NCI-H2107 (cell line): ENCODE measurements around the gene BACH1.

ENCODE experiments used
- DNase-seq: peaks from one replicate; lab custom pipeline; 2025; lab: John Stamatoyannopoulos, UW

Gene BACH1

GRCh38 chr21:29293495-29293894, 5.2 kb upstream of the BACH1 start:
- DNase-seq: no peak

DNA sequence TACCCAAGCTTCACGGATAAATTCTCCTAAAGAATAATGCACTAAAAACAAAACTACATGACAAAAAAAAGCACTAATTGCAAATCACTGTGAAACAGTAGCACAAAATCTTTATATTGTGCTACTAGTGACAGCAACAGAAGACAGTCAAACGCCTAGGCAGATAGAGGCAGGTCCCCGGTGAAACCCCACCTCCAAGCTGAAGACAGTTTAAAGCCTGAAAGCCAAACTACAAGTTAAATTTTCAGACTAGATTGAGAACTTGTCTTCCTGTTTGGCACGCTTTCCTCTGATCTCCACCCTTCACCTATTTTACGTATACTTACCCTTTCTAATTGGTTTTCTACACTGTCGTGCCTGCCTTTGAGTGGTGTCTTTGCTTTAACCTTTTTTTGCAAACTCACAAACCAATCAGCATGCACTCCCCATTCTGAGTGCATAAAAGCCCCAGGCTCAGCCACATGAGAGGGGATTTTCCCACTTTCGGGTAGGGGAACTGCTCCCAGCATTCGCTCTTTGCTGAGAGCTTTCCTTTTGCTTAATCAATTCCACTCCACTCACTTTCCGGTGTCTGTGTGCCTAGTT, 3.6 kb upstream of the BACH1 start:
- no peak for DNase-seq

- no peak for DNase-seq
Measured at GRCh38 chr21:29296446-29296845, 2.3 kb upstream of the BACH1 start.

DNA sequence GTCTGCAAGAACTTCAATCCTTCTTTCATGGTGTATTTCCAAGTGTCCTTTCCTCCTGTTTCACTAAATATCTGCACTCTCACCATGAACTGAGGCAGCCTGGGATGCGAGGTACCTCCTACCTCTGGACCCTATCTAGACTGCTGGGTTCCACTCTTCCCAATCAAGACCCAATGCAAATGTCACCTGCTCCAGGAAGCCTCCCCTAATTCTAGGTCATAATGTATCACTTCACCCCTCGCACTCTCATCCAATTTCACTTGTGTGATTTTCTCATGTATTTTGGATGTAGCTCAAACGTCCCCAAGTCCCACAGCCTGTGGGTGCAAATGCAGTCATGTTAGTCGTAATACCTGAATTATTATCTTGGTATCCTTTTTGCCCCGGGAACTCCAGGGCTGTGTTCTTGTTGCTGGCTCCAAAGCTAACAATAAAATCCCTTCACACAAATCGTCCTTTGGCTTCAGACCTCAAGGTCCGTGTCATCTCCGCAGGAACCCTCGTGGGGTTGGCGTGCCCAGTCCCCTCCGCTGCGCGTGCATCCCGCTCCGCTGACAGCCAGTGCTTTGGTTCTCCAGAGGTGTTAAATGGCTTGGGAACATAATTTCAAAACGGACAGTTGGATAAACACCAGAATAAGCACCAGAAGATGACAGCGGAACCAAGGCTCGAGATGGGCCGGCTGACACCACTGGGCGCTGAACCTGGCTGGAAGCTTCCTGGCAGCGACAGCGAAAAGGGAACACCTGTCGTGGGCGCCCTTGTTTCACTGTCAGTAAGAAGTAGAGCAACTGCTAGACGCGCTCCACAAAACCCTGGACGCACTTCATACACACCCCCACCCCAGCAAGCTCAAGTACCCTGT, 1.0 kb upstream of the BACH1 start:
- DNase-seq: no peak

DNA sequence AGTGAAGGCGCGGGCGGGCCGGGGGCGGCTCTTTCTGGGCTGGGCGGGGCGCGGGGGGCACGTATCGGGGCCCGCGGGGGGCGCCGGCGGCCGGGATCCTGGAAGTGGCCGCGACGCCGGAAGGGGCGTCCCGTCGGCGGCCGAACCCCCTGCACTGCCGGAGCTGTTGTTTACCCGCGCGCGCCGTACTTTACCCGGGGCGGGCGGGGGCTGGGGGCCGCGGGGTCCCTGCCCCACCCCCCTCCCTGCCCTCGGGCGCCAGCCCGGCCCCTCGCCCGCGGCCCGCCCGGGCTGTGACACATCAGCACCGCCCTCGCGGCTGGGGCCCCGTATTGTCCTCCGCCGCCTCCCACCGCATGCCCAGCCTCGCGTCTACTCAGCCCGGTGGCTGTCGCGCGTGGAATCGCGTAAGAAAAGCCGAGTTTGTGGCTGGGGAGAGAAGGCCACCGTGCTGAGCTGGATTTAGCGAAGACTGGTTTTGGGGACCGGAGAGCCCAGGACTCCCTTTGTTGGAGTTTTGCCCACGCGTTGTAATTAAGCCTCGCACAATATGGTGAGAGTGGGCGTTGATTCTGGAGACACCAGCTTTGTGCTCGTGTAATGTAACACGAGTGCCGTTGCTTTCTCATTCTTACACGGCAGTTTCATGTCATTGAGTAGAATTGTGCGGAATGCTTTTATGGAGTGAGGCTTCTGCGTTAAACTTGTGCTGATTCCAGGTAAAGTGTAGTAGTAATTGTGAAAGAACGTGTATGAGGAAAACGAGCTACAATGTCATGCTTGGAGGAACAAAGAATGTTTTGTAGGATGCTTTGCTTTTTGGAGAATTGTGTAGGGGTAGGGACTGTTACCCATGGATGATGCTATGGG, 559 bp downstream of the BACH1 start:
- DNase-seq: peak; percentile 39

GRCh38 chr21:29299916-29300806, 1.4 kb downstream of the BACH1 start:
- DNase-seq: peak; percentile 77

DNA sequence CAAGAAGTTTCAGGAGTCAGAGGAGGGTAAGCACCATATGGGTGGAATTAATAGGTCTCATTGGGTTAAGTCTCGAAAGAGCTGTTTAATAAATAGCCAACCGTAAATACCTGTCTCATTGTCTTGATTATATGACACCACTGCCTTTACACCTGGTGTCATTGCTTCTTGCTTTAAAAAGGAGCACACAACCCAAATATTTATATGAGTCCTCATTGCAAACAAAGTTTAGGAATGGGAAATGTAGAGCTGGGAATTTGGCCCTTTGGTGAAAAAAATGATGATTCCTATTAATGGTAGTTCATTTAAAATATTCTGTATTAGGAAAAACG, 2.1 kb downstream of the BACH1 start:
- no peak for DNase-seq

DNA sequence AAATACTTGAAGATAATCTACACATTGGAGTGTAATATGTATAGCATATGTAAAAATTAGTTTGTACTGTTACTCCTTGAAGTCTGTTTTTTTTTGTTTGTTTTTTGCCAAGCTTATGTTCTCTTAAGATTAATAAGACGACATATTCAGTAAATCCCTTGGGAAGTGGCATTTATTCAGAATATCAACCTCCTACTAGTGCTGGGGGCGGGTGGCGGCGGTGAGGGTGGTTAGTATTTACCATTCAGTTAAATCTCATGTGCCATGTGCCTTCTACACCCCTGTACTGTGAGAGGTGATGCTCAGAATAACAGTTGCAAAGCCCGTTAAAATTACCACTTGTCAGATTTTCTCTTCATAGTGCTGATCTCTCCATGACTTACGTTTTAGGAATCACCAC, 3.0 kb downstream of the BACH1 start:
- DNase-seq: no peak

DNA sequence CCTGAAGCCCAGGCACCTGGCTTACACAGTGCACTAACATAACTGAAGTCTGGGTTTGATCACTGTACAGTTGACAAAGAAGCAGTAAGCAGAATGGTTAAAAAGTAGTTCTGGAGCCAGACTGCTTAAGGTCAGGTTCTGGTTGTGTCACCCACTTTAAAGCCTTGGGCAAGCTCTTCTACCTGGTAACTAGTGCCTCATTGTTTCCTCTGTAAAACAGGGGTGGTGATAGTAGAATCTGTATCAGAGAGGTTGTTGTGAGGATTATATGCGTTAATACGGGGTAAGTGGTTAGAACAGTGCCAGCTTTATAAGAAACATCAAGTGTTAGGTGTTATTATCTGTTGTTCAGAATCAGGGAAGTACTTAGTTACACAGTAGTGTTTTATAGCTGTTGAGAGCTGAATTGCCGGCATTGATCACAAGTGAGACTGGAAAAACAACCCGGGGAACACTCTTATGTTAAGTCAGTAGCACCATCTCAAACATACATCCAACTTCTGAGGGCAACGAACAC, 3.7 kb downstream of the BACH1 start:
- DNase-seq: no peak

GRCh38 chr21:29303288-29303687, 4.6 kb downstream of the BACH1 start:
- DNase-seq: no peak

- no peak for DNase-seq
Measured at GRCh38 chr21:29304597-29304996, 5.9 kb downstream of the BACH1 start.

GRCh38 chr21:29305068-29305467, 6.3 kb downstream of the BACH1 start:
- no peak for DNase-seq

GRCh38 chr21:29305561-29305960, 6.8 kb downstream of the BACH1 start:
- no peak for DNase-seq

GRCh38 chr21:29306920-29307319, 8.2 kb downstream of the BACH1 start:
- no peak for DNase-seq

DNA sequence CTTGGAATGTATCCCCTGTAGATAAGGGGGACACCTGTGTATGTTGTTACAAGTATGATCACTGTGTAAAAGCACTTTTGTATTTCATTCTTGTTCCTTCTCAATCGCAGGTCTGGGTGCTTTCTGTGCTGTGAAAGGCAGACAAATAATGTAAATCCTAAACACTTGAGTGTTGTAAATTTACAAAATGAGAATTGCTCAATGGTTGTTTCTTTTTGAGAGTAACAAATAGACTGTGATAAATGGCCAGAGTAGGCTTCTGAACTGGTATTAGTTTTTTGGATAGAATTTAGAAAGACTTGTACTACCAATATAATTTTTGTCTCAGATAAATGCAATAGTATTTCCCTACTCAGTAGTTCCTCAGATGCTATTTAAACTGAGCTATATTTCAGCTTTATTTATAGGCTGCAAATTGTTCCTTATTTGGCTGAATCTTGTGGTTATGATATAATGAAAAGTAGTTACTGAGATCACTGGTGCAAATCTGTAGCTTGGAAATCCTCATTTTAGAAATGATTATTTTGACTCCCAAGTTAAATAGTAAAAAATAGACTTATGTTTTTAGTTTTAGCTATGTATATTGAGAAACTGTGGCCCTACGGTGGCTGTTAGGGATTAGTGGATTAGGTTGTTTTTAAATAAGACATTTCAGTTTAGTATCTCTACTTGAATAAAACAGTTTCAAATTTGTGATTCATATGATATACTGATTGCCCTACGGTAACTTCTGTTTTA, 9.2 kb downstream of the BACH1 start:
- no peak for DNase-seq

- DNase-seq: no peak
Measured at GRCh38 chr21:29308456-29308783, 9.7 kb downstream of the BACH1 start.

DNA sequence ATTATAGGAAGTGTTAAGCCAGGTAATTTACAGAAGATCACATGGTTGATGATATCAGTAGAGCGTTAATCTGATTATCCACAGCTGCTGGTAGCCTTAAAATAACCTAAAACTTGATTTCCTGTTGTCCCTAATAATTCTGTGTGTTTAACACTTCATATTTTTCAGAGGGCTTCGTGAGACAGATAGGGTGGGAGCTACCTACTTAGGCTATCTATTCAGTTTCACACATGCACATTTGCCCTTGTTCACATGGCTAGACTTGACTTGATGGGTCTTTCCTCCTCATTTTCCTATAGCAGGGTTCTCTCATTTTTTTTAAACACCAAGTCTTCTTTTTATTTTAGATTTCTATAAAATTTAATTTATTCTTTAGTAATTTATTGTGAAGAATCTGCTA, 11.0 kb downstream of the BACH1 start:
- DNase-seq: no peak

DNA sequence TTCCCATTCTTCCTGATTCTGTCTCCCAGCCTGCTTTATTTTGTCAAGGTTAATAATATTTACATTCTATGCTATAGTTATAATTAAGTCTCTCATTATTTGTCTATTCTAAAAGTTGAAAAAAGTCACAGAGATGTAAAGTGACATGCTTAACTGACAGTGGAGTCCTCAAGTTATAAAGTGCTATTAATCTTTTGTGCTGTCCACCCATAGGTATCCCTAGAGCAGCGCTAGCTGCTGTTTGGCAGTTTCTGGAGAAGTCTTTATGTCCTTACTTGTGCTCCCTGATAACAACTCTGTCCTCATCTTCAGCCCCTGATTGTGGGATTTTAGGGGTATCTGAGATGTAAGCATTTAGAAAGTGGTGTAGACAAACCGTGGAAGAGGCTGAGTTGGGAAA, 13.1 kb downstream of the BACH1 start:
- DNase-seq: no peak

GRCh38 chr21:29312981-29313380, 14.3 kb downstream of the BACH1 start:
- DNase-seq: no peak

GRCh38 chr21:29313662-29314408, 15.1 kb downstream of the BACH1 start:
- DNase-seq: no peak
